ENCODE results near the gene ATXN1.

GRCh38 chr6:16527691-16528090, 233.6 kb downstream of the ATXN1 start:
- TF ChIP-seq CHD4 (IDR thresholded peaks at IDR 0.05; ENCODE audit: borderline replicate concordance) (no peak), CTCF (IDR thresholded peaks at IDR 0.05) (no peak), FOSL2 (IDR thresholded peaks at IDR 0.05) (no peak), FOSL2 (CRISPR knock-in tag; IDR thresholded peaks at IDR 0.05) (no peak), EP300 (IDR thresholded peaks at IDR 0.05) (no peak), POLR2A (IDR thresholded peaks at IDR 0.05; ENCODE audit: low read length) (no peak), CEBPB (IDR thresholded peaks at IDR 0.05) (no peak), NPAS2 (CRISPR knock-in tag; IDR thresholded peaks at IDR 0.05; ENCODE audit: borderline replicate concordance) (no peak)
